GM21825 (cell line): Measurements from ENCODE around the gene LEKR1.
"Not testable (repeated sequence)": the region's sequence is repeated elsewhere in the genome, so short reads cannot be mapped to it uniquely, and the experiment has no call there.

Experiments used
- ATAC-seq: cut with Tn5 transposase; IDR thresholded peaks from one replicate; pipeline ENCODE4 v1.9.1; 2021; ENCODE audit warnings: mild to moderate bottlenecking, moderate library complexity; ENCODE audit not compliant: unreplicated experiment

Gene LEKR1

GRCh38 chr3:156803952-156804741 lies 22.0 kb upstream of the LEKR1 start:
- ATAC-seq, result no peak

DNA sequence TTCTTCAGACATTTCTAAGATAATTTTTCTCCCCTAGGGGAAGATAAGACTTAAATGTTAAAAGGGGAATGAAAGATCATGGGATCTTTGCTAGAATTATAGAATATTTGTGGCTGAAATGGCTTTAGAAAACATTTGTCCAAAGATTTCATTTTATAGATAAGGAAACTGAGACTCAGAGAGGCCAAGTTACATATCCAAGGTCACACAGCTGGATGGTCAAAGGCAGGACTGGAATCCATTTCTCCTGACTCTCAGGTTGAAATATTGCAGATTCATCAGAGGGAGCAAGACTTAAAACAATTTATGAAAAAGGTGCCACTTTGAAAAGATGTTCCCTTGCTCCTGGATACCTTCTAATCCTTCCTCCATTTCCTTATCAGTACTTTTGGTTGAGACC lies 19.5 kb upstream of the LEKR1 start:
- no peak for ATAC-seq

DNA sequence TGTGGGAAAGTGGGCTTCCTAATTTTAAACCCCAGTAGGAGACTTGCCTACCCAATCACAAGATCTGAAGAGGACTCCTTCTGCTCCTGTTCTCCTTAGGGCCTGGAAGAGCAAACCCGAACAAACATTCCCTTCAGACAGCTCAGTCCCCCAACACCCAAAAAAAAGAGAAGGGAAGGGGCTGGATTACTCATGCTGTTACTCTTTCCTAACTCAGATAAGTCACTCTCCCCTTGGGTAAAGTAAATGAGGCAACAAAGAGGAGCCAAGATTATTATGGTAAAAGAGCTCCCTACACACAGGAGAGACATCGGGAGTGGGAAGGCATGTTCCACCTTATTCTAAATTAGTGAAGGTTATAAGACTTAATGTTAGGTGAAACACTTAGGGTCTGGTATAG lies 18.1 kb upstream of the LEKR1 start:
- ATAC-seq, result no peak

GRCh38 chr3:156811089-156811862 lies 14.9 kb upstream of the LEKR1 start:
- no peak for ATAC-seq

- ATAC-seq, result no peak
These were observed 13.4 kb upstream of the LEKR1 start for GRCh38 chr3:156812521-156813335.

DNA sequence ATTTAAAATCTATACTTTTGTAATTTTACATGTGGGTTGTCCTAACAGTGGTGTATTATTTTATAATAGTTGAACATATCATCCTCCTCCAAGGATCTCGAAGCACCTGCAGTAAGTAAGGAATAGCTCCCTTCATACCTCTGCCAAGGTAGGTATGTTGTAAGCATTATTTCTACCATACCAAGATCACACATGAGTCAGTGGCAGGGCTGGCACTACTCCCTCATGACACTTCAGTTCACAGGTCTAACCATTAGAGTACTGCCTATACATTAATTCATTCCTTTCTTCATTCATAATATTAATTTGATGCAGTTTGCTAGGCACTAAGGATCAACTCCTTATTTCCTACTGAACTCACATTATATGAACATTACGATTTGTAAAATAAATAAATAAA lies 11.9 kb upstream of the LEKR1 start:
- no peak for ATAC-seq

GRCh38 chr3:156816091-156816793 lies 9.9 kb upstream of the LEKR1 start:
- ATAC-seq, result peak; percentile 20

- ATAC-seq, result peak; percentile 71
These were observed 9.1 kb upstream of the LEKR1 start for GRCh38 chr3:156816794-156817645.

- ATAC-seq, result no peak
These were observed 8.4 kb upstream of the LEKR1 start for GRCh38 chr3:156817646-156818272.

DNA sequence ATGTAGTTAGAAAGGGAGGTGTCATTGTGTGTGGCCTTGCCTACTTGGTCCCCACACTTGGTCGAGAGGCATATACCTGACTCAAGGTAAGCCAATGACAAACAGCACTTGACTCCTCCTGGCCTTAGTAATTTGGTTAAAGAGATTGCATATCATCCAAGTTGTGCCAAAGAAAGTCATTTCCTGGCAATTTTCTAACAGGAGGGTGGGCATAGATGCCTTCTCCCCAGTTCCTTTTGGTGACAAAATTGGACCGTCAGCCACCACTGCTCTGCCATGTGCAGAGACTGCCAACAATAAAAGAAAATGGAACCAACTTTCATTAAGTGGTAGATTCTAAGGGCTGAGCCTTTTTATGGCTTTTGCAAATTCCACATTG lies 7.9 kb upstream of the LEKR1 start:
- no peak for ATAC-seq

DNA sequence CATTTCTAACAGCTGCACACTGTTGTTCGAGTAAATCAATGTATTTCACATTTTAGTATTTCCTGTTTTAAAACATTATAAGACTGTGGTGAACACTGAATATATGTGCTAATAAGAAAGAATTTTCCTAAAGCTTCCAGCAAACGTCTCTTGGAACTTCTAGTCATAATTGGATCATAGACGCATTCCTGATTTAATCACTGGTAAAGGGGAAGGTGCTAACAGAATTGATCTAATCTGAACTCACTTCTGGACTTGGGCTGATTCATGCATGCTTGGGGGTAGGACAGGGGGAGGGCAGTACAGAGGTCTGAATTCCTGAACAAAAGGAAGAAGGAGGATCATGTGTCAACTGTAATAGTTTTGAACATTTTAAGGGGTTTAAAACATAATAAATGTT lies 7.3 kb upstream of the LEKR1 start:
- ATAC-seq, result no peak

- no peak for ATAC-seq
These were observed 6.1 kb upstream of the LEKR1 start for GRCh38 chr3:156819842-156820691.

GRCh38 chr3:156820692-156821080 lies 5.5 kb upstream of the LEKR1 start:
- no peak for ATAC-seq

GRCh38 chr3:156822626-156823260 lies 3.4 kb upstream of the LEKR1 start:
- not testable (repeated sequence) for ATAC-seq

GRCh38 chr3:156825795-156826143 lies 384 bp upstream of the LEKR1 start:
- ATAC-seq, result peak; percentile 50

DNA sequence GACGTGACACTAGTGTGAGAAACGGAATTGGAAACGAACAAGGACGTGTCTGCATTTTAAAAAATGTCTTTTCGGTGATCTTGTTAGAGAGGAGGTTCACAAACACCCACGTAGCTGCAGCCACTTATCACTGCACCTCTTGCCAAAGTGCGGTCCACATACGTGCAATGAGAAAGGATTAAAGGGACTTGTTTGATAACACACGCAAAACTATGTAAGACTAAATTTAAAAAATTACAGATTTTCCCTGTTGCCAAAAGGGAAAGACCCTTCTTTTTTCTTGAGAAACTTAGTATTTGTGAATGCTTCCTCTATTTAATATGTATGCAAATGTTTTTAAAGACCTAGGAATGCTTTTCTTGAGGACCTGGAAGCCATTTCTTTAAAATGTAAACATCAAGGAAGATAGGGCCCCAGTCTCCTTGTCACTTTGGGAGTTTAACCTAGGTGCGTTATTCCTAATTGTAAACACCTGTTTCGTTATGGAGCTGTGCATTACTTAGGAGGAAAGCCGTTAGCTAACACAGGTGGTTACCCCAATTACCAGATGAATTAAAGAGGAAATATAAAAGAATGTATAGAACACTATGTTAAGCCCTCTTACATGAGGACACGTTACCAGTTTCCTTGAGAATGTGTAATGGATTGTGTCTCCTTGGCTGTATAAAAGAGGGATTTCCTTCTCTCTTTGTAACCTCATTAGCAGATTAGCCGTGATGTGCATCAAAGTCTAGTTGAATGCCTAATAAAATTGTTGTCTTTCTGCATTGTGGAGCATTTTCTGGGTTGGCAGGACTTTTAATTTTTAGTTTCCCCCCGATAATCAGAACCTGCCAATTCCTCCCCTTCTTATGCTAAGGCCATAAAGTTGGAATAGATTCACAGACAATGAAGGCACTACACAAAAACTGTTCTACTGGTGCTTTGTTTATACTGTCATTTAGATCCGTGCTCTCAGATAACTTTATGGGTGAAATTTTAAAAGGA lies 1.0 kb downstream of the LEKR1 start:
- ATAC-seq, result no peak

GRCh38 chr3:156831006-156831405 lies 4.9 kb downstream of the LEKR1 start:
- no peak for ATAC-seq
